Stimulated activated CD4-positive, alpha-beta T cell treated with anti-CD3 and anti-CD28 coated beads, Interleukin-4, amount 100 ng/mL, for 48 hours (primary cell): Measurements from ENCODE around the gene HOXD10.

Source experiments
- DNase-seq, 2 donors: peaks; one replicate each; pipeline ENCODE4 v3.0.0-alpha.2; 2020; ENCODE audit warnings: low read depth in 2 of 2

Gene HOXD10

DNA sequence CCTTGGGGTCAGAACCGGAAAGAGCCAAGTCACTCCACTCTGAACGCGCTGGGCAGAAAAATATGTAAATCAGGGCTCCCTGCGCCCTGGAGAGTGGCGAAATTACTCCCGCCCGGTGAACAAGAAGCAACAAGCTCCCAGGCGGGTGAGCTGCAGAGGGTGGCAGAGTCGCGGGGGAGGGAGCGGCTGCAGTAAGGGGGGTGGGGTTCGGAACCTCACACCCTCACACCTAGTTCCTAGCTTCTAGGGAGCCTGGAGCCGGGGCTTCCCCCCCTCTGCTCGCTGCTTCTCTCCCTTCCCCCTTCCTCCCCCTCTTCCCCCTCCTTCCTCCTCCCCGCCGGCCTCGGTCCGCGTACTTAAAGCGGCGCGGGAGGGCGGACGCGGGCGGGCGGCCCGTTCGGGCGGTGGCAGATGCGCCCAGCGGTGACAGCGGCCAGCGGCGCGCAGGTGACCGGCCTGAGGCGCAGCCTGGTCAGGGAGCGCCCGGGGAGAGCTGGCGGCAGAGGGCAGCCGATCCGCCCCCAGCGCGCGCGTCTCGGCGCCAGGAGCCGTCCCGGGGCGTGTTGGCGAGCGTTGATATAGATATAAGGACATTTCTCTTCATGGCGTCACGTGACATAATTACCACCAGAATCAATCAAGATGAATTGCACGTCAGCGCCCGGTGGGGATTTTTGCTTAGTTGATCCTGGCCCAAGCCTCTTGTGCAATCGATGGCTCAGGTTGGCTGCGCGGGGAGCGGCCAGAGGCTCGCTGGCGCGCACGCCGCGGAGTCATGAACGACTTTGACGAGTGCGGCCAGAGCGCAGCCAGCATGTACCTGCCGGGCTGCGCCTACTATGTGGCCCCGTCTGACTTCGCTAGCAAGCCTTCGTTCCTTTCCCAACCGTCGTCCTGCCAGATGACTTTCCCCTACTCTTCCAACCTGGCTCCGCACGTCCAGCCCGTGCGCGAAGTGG, 9.7 kb upstream of the HOXD10 start, which contains the start of gene HOXD11:
HOXD11 (plus strand) TSS at position 700 of the 959 bp plus-strand sequence; CDS start at position 776, 76 bp downstream.
- no peak for DNase-seq

GRCh38 chr2:176107731-176108181, 8.8 kb upstream of the HOXD10 start:
- no peak for DNase-seq

GRCh38 chr2:176109192-176109901, 7.2 kb upstream of the HOXD10 start:
- DNase-seq = no peak

- no peak for DNase-seq
These were observed 6.6 kb upstream of the HOXD10 start for GRCh38 chr2:176109946-176110345.

DNA sequence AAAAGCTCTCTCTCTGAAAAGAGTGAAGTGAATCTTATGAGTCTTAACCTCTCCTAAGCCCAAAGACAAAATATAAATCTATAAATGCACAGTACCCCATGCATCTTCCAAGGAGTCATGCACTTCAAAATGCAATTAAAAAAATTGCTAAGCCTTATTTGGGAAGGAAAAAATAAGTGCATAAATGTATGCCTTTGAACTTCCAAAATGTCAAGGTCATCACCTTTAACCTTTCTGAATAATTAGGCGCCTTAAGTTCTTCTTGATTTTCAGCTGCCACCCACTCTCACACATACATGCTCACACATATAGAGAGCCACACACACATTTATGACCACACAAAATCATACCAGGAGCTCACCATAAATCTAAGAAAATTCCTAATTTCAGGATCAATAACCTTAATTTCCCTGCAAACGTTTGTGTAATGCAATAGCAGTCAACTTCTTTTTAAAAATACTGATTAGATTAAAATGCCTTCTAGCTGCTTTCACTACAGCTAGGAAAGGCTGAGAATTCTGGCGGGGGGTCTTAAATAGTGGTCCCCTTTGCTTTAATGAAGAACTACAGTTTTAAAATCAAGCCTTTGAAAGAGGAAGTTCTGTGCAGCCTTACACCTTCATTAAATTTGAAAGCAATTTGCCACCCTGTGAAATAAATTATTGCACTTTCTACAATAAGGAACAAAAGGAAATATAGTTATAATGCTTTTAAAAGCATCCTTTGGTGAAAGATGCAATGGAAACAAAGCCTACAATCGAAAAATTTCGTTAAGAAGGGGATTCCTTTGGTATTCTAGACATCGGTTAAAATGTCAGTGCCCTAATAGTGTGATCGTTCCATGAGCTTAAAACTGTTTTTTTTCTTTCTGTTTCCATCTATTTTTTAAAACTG, 5.9 kb upstream of the HOXD10 start:
- no peak for DNase-seq

DNA sequence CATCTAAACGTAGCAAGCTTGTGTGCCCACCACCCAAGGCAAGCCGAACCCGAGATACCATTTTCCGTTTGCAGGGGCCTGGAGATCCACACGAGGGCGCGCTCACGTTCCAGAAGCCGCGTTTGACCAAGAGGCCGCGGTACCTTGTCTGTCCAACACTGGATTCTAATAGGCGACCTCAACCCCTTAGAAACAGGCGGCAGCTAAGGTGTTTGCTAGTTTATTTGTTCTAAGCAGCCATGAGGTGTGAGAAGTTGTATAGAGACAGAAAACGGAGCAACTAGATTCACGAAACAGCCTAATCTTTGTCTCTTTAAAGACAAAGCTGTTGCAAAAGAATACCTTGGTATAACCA, 5.3 kb upstream of the HOXD10 start:
- DNase-seq = no peak

GRCh38 chr2:176111846-176112374, 4.7 kb upstream of the HOXD10 start:
- DNase-seq = no peak

GRCh38 chr2:176112375-176113302, 3.9 kb upstream of the HOXD10 start:
- no peak for DNase-seq

DNA sequence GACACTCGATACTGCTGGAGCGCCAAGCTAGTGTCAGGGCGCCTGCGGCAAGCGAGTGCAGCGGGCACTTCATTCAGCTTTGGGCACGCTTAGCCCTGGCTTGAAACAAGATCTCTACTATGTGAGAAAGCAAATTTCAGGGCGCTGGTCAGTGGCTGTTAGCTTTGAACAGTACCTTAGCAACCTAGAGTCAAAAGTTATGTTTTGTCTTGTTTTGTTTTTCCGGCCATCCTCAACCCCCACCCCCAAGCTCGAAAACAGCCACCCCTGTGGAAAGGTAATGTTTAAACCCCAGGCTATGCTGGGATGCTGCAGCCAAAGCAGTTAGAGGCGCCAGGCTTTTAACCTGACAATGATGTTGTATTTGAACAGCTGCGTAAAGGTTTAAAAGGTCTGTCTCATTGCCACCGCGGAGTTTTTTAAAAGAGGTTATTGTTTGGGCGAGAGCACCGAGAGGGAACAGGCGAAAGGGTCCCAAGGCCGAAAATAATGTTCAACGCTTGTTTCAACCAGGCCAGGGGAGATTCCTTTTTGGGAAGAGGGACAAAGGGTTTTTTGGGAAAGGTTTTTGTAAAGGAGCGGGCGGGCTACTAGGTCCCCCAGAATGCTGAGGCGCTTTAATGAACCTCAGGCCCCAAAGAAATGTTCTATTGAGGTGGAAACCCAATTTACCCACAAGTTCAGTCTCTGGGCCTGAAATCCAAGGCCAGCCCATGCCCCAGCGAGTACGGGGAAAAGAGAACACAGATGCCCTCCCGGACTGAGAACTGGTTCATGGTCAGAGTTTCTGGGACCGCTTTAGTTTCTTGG, 2.3 kb upstream of the HOXD10 start:
- DNase-seq = no peak

GRCh38 chr2:176114930-176115625, 1.5 kb upstream of the HOXD10 start:
- DNase-seq = no peak

- DNase-seq = no peak
These were observed 714 bp downstream of the HOXD10 start for GRCh38 chr2:176117162-176117822.

DNA sequence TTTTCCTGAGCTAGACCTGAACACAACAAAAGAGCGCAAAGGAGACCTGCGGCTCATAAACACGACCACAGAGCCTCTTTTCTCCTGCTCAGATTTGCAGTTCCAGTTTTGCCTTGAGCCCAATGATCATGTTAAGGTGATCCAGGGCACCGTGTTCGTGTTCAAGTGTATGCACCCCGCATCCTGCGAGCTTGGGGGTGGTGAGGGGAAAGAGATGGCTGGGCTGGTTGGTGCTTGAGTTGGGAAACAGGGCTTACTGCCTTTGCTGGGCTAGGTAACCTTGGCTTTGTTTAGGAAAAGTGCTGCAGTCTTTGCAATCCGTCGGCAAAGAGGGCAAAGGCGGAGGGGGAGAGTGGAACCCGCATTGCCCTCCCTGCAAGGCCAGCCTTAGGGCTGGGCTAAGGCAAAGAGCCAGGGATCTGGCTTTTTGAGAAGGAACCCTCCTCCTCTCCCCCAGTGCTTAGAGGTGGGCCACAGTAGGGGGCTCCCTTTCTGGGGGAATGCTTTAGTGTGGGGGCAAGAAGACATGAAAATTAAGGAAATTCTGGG, 1.3 kb downstream of the HOXD10 start:
- no peak for DNase-seq

GRCh38 chr2:176118601-176119339, 2.2 kb downstream of the HOXD10 start:
- no peak for DNase-seq

GRCh38 chr2:176120364-176121189, 4.0 kb downstream of the HOXD10 start:
- no peak for DNase-seq

DNA sequence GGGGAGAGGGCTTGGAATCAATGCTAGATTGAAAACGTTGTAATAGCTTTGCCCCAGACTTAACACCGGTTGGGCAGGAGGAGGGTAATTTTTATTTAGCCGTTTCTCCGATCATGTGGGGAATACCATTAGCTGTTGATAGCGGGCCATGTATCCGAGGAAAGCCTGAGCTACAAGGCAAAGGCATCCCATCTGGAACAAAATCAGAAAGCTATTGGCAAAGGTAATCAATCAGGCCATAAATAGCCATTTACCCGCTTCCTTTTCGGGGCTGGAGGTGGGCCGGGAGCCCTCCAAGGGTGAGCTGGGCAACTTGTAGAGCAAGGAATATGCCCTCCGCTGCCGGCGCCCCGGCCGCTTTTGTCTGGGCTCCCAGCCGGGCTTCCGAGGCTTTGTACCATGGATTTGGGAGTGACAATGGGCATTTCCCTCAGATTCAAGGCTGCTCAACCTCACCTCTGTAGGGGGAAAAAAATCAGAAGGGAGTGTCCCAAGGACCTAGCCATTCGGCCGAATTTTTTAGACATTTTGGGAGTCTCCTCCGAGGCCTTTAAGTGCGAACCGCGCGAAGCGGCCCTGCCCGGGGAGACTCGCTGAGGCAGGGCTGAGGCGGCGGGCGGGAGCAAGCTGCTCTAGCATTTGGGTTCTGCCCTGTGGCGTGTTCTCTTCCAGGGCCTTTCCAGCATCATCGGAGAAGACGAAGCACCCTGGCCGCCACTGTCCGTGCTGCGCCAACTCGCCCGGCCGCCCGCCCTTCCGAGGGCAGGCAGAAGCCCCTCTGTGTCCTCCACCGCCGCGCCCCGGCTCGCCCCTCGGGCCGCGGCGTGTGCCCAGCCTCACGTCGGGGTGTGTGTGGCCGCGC, 4.8 kb downstream of the HOXD10 start:
- DNase-seq = no peak
